ENCODE results near the gene DOCK6.

Gene DOCK6

DNA sequence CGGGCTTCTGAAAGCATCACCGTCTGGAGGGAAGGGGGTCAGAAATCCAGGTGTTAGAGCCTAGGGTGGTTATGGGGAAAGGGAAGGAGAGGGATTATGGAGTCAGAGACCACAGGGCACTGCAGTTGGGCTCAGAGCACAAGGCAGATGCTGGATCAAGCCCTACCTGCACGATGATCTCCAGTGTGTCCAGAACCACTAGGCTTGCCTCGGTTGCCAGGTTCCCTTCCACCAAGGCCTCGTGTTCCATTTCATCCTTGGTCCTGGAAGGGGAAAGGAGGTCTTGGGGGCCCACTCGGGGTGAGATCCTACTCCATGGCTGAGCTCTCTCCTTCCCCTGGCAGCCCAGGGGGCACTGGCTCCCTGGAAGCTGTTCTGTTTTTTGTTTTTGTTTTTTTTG, 47.9 kb downstream of the DOCK6 start:
- DNase-seq: no peak

DNA sequence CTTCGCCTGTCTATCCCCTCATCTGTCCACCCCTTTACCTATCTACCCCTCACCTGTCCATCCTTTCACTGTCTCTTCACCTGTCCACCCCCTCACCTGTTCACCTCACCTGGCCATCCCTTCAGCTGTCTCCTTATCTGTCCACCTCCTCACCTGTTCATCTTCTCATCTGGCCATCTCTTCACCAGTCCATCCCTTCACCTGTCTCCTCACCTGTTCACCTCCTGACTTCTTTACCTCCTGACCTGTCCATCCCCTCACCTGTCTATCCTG, 51.7 kb downstream of the DOCK6 start:
- no peak for DNase-seq

DNA sequence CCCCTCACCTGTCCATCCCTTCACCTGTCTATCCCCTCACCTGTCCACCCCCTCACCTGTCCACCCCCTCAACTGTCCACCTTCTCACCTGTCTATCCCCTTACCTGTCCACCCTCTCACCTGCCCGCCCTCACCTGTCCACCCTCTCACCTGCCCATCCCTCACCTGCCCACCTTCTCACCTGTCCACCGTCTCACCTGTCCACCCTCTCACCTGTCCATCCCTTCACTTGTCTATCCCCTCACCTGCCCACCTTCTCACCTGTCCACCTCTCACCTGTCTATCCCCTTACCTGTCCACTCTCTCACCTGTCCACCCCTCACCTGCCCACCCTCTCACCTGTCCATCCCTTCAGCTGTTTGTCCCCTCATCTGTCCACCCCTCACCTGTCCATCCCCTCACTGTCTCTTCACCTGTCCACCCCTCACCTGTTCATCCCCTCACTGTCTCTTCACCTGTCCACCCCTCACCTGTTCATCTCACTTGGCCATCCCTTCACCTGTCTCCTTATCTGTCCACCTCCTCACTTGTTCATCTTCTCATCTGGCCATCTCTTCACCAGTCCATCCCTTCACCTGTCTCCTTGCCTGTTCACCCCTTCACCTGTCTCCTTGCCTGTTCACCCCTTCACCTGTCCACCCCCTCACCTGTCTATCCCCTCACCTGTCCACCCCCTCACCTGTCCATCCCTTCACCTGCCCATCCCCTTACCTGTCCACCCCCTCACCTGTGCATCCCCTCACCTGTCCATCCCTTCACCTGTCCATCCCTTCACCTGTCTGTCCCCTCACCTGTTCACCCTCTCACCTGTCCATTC, 52.3 kb downstream of the DOCK6 start:
- DNase-seq: no peak

DNA sequence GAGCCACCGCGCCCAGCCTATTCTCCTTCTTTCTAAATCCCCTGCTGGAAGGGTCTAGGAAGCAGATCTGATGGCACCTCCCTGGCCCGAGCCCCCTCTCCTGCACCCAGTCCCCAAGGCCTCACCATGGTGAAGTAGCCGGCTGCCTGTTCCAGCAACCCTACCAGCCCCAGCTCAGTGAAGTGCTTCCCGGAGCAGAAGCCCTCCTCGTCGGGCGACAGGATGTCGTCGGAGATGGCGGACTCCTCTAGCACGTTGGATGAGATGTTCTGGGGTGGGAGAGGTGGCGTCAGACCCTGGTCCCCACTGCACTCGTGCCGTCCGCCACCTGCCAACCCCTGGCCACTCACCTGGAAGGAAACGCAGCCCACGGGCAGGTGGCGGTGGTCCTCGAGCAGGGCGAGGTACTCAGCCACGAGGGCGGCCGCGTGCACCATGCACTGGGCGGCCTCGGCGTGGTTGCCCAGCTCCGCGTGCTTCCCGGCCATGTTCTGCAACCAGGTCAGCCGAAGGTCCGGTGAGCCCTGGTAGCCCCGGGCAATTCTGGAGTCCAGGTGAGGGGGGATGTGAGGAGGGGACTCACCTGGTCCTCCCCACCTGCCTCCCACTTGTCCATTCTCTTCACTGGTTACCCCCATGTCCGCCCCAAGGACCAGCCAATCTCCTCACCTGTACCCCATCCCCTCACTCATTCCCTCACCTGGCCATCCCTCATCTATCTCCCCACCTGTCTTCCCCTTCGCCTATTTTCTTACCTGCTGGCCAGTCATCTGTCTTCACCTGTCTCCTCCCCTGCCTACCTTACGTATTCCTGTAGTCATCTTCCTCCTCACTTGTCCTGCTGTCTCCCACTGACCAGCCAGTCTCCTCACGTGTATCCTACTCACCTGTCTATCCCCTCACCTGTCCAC, 53.5 kb downstream of the DOCK6 start:
- DNase-seq: no peak

DNA sequence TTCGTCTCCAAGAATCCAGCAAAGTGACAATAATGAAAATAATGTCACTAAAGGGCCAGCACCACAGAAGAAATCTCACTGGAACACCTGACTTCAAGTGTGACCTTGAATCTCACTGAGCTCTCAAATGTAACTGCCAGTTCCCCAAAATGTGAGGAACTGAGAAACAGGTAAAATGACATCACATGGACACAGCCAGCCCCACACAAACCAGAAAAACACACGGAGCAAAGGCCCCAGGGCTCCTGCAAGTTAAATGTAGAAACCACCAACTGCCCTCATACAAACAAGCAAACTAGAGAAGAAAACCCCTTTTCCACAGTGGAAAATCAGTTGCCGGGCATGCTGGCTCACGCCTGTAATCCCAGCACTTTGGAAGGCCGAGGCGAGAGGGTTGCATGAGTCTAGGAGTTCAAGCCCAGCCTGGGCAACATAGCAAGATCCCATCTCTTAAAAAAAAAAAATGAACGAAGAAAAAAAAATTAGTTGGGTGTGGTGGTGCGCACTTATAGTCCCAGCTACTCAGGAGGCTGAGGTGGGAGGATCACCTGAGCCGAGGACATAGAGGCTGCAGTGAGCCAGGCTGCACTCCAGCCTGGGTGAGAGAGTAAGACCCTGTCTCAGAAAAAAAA, 56.3 kb downstream of the DOCK6 start:
- DNase-seq: no peak

DNA sequence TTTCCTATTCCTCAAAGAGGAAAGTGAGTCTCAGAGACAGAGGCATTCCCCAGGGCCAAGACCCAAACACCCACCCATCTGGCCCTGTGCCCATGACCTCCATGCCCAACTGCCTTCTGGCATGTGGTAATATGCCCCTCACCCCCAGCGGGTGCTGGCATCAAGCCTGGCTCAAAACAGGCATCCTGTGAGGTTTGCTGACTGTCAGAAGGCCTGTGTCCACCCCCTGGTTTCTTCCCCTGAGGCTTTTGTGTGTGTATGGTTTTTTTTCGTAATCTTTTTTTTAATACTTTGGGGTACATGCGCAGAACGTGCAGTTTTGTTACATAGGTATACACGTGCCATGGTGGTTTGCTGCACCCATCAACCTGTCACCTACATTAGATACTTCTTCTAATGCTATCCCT, 57.4 kb downstream of the DOCK6 start:
- no peak for DNase-seq

DNA sequence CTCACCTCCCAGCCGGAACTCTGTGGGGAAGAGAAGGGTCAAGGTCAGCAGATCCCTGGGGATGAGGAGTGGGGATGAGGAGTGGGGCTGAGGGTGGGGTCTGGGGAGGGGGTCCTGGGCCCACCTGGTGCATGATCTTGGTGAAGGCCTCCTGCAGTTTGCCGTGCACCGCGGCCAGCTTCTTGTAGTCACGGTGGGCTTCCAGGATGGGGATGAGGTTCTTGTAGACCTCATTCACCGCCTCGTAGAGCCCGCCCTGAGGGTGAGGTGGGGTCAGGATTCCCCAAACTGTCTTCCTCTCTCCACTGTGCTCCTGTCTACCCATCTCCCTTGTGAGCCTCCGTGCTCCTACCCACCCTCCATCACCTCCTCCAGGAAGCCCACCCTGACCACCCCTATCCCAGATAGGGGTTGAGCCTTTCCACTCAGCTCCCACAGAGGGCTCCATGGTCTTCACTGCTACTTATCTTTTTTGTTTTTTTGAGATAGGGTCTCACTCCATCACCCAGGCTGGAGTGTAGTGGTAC, 58.2 kb downstream of the DOCK6 start:
- no peak for DNase-seq

DNA sequence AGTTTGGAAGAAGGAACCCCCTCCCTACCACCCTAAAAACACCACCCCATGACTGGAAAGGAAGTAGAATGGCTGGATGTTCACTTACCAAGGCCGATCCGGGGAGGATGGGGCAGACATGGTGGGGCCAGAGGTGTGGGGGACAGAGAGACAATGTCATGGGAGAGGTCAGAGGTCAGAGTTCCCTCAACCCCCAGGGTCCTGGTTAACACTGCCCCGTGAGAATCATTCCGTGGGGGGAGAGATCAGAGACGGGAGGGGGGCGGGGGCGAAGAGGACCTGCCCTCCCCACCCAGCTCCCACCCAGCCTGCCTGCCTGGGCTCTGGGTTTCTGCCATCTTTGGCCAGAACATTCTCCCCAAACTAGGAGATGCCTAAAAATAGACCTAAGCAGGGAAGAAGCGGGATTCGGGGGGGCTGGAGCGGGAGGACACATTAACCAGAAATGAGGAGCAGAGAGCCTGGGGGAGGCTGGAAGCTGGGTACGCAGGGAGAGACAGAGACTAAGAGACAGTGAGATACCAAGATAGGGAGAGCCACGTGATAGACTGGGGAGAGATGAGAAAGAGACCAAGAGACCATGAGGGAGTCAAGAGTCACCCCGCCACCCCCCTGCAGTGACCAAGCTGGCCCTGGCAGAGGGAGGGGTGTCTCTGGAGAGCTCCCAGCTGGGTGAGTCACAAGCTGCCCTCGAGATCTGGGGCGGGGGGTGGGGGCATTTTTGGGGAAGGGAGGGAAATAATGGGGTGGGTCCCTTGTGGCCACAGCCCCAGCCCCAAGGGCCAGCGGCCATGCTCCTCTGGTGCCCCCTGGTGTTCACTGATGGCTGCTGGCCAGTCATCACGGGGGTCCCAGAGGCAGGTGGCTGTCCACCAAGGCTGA, 58.9 kb downstream of the DOCK6 start:
- DNase-seq: peak; percentile 17

DNA sequence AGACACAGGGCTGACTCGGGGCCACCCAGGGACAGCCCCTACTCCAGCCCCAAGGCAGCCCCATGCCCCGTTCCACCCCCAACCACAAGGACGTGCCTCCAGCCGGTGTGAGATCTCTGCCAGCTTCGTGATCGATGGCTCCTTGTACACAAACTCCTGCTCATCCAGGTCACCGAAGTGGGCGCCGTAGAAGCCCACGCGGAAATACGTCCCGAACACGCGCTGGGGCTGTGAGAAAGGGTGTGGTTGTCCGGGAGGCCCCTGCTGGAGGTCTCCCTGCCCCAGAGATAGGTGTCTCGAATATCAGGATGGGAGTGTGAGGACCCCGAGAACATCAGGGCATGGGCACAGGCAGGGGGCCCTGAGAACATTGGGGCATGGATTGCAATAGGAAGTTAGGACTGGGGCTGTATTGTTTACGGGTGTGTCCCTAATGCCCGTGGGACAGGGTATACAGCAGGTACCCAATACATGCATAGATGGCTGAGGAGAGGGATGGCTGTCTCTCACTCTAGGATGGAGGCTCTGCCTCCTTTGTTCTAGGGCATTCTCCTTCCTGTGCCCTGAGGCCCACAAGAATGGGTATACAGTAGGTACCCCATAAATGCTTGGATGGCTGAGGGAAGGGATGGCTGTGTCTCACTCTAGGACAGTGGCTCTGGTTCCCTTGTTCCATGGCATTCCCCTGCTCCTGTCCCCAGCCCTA, 59.7 kb downstream of the DOCK6 start:
- DNase-seq: no peak

DNA sequence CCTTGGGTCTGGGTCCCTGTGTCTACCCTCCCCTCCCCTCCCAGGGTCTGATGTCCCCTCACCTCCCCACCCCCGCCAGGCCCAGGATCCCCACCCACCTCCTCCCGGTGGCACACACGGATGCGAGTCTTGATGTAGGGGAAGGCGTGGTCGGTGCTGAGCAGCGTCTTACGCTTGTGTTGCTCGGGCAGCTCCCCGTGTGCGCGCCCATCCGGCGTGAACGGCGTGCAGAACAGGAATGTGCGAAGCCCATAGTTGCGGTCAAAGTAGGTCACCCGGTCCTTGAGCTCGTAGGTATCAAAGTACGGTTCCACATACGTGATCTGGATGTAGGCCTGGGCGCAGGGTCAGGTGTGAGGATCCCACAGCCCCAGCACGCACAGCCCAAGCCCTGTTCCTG, 60.5 kb downstream of the DOCK6 start:
- no peak for DNase-seq

DNA sequence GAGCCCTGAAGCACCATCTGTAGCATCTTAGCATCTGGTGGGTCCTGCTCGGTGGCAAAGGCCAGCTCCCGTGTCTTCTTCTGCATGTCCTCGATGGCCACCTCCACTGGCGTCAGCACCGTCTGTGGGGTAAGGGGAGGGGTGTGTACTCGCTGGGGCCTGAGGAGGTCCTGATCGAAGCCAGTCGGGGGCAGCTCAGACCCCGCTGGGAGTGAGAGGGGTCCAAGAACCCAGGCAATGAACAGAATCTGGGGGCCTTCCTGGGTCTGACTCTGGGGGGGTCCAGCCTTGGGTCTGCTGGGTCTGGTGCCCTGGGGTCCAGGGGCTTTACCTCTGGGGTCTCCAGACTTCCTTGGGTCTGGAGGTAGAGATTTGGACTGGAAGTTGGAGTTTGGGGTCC, 61.4 kb downstream of the DOCK6 start:
- DNase-seq: no peak

DNA sequence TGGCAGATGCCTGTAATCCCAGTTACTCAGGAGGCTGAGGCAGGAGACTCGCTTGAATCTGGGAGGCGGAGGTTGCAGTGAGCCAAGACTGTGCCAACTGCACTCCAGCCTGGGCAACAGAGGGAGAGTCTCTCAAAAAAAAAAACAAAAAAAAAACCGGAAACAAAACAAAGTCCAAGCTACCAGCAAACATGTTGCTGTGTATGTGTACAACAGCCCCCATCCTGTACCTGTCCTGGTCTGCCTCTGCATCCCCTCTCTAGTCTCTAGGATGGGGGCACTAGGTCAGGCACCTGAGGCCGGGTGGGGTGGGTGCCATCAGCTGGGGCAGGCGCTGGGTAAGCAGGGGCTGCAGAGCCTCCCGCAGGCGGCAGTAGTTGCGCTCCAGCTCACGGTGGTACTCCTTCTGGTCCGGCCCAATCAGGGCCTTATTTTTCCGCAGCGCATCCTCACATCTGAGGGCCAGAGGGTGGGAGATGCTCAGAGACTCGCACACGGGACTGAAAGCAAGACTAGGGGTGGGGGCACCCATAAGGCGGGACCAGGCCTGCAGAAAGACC, 62.2 kb downstream of the DOCK6 start:
- no peak for DNase-seq

DNA sequence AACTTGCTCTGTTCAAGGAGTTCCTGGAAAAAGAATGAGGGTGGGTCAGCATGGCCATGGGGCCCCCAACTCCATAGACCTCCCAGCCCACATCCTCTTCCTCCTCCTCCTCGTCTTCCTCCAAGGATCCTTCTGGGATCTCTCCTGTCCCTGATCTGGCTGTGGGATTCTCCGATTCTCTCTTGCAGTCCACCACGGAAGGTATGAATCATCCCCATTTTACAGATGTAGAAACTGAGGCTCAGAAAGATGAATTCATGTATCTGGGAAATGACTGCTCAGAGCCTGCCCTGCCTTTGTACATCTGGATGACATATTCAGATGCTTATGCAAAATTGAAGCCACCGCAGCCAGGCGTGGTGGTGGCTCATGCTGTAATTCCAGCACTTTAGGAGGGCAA, 62.8 kb downstream of the DOCK6 start:
- DNase-seq: no peak

DNA sequence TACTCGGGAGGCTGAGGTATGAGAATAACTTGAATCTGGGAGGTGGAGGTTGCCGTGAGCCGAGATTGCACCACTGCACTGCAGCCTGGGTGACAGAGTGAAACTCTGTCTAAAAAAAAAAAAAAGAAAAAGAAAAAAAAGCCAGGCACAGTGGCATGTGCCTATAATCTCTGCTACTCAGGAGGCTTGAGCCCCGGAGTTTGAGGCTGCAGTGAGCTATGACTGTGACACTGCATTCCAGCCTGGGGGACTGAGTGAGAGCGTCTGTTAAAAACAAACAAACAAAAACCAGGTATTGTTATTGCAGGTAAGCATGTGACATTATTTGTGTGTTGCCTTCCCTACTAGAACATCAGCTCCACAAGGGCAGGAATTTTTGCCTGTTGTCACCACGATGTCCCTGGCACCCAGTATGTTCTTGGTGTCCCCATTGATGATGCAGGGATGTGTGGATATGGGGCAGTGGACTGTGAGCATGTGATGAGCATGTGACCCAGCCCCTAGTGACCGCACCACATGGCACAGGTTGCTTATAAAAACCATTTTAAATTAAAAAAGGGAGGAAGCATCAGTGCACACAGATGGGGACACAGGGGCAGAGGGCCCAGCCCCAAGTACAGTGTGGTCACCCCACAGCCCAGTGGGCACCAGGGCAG, 63.4 kb downstream of the DOCK6 start:
- DNase-seq: no peak

DNA sequence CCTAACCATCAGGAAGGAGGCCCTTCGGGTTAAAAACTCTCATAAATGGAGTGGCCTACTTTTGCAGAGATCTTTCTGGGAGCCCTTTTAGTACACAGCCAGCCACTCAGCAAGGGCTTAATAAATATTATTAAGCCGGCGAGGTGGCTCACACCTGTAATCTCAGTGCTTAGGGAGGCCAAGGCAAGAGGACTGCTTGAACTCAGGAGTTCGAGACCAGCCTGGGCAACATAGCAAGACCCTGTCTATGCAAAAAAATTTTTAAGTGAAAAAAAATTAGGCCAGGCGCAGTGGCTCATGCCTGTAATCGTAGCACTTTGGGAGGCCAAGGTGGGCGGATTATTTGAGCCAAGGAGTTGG, 64.2 kb downstream of the DOCK6 start:
- DNase-seq: no peak

DNA sequence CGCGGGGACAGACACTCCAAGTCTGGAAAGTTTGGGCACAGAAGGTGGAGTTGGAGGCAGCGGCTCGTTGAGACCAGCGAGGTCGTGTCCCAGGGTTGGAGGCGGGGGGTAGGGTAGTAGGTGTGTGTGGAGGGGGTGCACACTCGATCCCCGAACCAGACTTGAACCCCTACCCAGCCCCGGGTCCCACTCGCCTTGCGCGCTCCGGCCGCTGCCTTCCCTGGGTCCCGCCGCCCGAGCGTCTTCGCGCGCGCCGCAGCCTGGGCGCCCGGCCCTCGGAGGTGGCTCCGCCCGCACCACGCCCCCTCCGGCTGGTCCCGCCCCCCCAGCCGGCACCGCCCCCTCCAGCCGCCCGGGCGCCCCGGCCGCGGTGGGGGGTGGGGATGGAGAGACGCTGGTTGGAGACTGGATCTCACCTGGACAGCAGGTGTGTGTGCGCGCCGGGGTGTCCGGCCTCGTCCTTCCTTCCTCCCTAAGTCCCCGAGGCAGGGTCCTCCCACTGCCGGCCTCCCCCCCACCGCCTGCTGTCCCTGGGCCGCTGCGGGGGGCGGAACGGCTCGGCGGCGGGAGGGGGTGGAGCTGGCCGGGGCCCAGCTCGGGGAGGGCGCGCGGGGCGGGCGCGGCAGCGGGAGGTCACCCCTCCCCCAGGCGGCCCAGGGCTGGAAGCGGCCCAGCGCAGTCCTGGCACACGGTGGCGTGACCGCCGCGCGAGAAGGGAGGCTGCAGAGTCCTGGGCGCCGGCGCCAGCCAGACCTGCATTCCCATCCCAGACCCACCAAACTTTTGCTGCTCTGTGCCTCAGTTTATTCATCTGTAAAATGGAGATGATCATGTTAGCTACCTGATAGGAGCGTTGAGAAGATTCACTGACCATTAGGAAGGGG, 64.8 kb downstream of the DOCK6 start, which contains the start of gene KANK2:
KANK2 (minus strand) TSS at position 255 of the 884 bp plus-strand sequence. CDS start 3,034 bp downstream, outside the sequence.
- DNase-seq: peak; percentile 65

DNA sequence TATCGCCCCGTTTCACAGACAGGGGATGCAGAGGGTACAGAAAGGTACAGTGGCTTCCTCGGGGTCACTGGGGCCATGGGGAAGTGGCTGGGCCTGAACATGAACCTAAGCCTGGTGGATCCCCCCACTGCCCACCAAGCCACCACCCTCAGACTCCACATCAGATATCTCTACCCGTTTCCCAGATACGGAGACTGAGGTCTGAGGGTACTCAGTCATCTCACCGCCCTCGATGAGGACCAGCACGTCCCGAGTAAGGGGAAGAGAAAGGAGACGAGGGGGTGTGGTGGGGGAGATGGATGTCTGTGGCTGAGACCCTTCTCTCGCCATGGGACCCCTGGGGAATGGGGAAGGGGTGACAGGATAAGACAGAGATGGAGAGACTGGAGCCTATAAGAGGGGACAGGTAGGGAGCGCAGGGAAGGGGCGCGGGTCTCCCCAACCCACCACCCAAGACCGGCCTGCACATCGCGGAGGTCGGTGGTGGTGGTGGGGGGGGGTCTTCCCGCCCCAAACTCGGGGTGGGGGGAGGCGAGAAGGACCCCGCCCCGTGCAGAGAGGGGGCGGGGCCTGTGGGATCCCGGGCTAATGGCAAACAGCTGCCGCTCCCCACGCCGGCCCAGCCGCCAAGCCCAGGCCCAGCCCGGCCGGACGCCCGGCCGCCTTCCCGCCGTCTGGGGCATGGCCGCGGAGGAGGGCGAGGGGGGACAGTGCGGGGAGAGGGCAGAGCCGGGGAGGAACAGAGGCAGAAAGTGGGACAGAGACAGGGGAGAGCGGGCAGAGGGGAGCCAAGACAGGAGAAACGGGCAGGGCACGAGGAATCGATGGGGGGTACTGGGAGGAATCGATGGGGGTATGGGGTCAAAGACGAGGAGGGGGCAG, 65.7 kb downstream of the DOCK6 start:
- no peak for DNase-seq

DNA sequence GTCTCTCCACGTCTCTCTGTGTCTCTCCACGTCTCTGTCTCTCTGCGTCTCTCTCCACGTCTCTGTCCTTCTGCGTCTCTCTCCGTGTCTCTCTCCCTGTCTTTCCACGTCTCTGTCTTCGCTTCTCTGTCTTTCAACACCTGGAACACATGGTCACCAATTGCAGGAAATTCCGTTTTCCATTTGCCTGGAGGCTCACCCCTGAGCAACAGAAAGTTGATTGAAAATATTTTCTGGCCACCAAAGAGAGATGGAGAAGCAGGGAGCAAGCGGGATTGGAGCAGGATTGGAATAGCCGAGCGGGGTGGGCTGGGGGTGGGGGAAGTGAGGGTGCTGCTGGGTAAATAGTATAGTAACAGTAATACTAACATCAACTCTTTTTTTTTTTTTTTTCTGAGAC, 66.6 kb downstream of the DOCK6 start:
- DNase-seq: no peak
